Suprapubic skin (tissue), 3 donors: ENCODE measurements around the gene SNAPIN.

Experiments
- CTCF ChIP-seq, 2 donors: fragments of 200-600 bp in 1 of 2; fragments of 450-650 bp in 1 of 2; sonication (generic) in 1 of 2; IDR thresholded peaks; one replicate each; pipeline ENCODE4 v1.5.1; 2016 to 2019; ENCODE audit warnings: antibody characterized with exemption in 2 of 2, mild to moderate bottlenecking in 1 of 2, moderate library complexity in 1 of 2
- POLR2A ChIP-seq, 2 donors: fragments of 450-650 bp; IDR thresholded peaks; one replicate each; pipeline ENCODE4 v1.6.1; 2017; ENCODE audit warnings: antibody characterized with exemption in 2 of 2, mild to moderate bottlenecking in 2 of 2, moderate library complexity in 2 of 2

- no peak for TF ChIP-seq CTCF (IDR thresholded peaks at IDR 0.05)
- no peak for TF ChIP-seq POLR2A (IDR thresholded peaks at IDR 0.05)
Observed at GRCh38 chr1:153643100-153643499, 15.4 kb upstream of the SNAPIN start.
